NCI-H2171 (cell line): ENCODE data around the gene PPP5C.
"Not testable (repeated sequence)": the region's sequence is repeated elsewhere in the genome, so short reads cannot be mapped to it uniquely, and the experiment has no call there.

Experiments
- DNase-seq: peaks from one replicate; lab custom pipeline; 2025; lab: John Stamatoyannopoulos, UW

PPP5C gene

DNA sequence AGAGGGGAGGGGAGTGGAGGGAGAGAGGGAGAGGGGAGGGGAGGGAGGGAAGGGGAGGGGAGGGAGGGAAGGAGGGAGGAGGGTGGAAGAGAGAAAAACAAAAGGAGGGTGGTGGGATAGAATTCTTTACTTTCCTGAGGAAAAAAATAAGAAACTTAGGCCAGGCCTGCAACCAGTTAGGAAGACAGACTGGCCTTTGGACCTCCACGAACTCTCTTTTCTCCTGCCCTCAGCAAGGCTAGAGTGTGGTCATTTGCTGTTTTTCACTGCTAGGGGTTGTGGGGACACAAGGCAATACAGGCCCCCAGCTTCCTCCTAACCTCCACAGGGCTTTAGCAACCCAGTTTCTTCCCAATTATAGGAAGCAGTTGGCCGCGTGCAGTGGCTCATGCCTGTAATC lies 62.3 kb downstream of the PPP5C start:
- DNase-seq = no peak

DNA sequence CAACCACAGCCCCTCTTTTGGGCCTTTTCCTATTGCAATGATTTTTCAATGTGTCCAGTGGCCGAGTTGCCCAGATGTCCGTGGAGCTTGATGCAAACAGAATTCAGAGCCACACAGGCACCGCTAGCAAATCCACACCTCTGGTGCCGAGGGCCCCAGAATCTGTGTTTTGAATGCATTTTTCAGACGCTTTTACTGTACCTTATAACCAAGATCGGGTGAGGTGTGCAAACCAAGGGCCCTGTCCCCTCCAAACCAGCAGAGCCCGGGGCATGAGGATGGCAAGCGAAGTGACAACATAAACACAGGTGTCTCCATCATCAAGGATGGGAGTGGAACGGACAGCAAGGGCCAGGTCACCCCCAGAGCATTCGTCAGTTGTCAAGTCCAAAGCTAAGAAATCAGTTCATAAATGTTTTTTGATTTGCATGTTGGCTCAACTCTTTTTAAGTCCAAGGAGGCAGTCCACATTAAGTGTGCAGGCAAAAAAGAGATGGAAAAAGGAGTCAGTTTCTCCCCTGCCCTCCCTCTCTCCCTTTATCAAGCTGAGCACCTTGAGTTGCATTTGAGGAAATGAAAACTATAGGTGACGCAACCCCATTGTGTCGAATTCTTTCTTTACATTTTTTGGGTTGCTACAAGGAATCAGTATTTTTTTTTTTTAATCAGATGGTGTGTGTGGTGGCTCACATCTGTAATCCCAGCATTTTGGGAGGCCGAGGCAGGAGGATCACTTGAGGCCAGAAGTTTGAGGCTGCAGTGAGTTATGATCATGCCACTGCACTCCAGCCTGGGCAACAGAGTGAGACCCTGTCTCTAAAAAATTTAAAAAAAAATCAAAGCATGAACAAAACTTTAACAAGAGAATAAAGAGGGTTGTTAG lies 63.6 kb downstream of the PPP5C start:
- no peak for DNase-seq

DNA sequence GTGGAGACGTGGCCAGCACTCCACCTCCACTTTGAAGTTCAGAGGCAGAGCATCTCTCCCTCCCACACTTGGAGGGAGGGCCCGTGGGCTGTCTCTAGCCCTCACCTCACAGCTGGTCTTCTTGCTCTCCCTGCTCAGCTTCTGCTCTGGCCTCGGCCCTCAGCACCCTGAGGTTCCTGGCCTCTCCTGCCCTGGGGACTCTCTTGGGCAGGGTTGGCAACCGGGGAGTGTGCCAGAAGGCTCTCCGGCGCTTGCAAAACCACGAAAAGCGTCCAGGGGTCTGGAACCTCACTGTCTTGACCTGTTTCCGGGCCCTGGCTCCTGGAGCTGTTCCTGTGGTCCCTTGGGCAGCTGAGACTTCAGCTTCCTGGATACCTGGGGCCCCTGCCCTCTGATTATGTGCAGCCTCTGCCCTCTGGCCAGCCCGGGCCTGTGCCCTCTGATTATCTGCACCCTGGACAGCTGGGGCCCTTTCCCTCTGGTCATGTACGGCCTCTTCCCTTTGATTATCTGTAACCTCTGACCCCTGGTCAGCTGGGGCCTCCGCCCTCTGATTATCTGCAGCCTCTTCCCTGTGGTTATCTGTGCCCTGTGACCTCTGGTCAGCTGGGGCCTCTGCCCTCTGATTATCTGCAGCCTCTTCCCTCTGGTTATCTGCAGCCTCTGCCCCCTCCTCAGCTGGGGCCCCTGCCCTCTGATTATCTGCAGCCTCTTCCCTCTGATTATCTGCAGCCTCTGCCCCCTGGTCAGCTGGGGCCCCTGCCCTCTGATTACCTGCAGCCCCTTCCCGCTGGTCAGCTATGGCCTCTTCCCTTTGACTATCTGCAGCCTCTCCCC lies 64.4 kb downstream of the PPP5C start:
- no peak for DNase-seq

DNA sequence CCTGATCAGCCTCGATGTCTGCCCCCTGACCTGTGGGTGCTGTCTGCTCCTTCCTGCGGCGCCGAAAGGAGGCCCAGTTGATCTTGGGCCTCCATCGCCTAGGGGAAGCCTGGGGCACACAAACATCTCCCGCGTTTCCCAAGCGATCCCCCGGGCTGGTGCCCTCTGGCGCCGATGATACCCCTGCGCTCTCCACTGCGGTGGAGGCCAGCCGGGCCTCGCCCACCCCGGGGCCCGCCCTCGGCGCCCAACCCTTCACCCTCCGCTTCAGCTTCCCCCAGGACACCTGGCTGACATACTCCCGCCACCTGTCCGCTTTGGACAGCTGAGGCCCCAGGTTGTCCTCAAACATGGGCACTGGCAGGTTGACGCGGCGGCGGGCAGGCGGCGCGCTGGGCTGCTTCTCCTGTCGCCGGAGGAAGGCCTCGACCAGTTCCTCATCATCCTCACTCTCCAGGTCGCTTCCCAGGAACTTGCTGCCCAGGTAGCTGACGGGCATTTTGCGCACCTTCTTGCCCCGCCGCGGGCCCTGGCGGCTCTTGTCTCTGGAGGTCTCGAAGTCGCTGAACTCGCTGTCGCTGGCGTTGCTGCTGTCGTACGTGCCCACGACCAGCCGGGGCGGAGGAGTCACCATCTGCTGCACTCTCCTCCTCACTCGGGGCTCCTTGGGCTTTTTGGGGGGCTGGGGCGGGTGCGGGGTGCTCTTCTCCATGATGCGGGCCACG lies 65.2 kb downstream of the PPP5C start:
- DNase-seq = no peak

DNA sequence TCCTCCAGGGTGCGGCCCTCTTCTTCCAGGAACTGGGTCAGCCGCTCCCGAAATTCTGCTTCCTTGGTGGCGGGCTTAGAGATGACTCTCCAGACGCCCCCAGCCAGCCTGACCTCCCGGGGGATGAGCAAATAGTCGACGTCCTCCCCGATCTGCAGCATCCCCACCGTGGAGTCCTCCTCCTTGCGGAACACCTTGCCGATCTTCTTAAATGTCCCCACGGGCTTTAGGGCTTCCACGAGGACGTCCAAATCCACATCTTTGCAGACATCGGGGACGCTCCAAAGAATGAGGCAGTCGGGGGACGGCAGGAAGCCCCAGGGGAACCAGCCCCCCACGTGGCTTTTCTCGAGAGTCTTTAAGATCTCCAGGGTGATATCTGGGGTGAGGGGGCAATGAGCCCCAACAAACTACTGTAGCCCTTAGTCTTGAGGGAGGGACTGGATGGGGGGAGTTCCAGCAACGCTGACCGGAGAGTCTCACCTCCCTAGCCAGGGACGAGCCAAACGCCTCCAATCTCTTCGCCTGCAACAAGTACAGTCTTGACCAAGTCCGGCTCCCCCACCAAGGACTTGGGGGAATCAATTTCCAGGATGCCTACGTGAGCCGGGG lies 65.9 kb downstream of the PPP5C start:
- no peak for DNase-seq

DNA sequence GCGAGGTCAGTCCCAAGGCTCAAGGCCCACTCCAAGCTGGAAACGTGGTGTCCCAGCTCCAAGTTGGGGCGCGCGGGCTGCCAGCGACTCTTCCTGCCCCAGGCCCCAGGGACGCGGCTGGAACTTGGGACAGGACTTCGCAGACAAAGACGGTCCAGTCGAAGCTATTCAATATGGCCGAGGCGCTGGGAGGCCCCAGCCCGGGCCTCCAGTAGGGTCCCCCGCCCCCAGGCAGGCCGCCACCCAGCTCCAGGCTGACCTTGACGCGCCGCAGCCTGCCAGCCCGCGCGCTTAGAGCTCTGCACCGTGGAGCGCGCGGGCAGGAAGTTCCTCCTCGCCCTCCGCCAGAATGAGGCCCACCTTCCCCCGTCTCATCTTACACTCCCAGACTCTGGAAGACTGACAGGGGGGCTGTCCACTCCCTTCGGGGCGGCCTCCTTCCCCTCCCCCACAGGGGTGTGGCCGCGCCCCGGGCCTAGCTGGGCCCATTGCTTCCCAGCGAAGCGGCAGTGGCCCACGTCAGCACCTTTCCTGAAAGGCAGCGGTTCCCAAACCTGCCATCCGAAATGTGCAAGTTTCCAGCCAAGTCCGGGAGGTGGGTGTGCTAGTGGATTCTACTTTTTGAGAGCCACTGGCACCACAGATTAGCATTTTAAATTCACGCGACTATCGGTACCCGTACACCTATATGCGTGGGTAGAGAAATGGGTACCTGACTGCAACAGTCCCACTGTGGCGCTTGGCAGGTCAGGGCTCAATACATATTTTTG lies 66.6 kb downstream of the PPP5C start, which contains the start of gene CCDC8:
CCDC8 (minus strand) TSS at position 303 of the 770 bp plus-strand sequence. CDS start 754 bp downstream, outside the sequence.
- DNase-seq = peak; percentile 91

DNA sequence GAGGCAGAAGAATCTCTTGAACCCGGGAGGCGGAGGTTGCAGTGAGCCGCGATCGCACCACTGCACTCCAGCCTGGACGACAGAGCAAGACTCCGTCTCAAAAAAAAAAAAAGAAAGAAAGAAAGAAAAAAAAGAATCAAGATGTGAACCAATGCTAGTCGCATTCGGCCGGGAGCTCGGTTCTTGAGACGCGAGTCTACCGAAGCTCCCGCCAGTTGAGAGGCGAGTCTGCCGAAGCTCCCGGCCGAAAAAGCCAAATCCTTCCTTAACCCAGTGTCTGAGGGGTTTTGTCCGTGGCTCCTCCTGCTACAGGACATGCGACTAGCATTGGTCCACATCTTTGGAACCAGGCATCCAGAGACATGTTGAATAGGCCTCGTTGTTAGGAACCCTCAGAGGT lies 68.0 kb downstream of the PPP5C start:
- not testable (repeated sequence) for DNase-seq

DNA sequence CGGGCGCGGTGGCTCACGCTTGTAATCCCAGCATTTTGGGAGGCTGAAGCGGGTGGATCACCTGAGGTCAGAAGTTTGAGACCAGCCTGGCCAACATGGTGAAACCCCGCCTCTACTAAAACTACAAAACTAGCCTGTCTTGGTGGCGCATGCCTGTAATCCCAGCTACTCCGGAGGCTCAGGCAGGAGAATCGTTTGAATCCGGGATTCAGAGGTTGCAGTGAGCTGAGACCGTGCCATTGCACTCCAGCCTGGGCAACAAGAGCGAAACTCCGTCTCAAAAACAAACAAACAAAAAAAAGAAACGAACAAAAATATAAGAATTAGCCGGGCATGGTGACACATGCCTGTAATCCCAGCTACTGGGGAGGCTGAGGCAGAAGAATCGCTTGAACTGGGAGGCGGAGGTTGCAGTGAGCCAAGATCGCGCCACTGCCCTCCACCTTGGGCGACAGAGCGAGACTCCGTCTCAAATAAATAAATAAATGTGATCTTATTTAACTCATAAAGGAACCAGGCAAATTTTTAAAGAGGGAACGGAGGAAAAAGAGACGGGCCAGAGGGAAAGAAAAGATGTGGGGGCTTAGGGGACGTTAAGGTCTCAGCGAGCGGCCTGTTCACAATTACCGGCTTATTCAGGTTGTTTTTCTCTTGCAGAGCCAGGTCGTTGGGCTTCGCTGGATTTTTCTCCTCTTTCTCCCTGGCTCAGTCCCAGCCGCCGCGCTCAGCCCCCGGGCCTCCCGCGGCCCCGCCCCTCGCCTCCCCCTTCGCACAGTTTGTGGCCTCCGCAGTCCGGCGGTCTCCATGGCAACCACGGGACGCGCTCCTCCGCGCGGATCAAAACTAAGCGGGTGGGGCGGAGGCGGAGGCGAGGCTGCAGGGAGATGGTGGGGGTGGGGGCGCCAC lies 69.2 kb downstream of the PPP5C start:
- peak; percentile 71 for DNase-seq

DNA sequence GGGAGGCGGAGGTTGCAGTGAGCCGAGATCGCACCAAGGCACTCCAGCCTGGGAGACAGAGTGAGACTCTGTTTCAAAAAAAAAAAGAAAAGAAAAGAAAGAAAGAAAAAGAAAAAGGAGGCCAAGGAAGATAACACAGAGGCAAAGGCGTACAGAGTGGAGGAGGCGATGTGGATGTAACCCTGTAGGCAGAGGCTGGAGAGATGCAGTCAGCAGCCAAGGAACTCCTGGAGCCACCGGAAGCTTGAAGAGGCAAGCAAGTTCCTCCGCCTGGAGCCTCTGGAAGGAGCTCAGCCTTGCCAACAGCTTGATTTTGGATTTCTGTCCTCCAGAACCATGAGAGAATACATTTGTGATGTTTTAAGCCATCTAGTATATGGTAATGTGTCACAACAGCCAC lies 73.2 kb downstream of the PPP5C start:
- no peak for DNase-seq

DNA sequence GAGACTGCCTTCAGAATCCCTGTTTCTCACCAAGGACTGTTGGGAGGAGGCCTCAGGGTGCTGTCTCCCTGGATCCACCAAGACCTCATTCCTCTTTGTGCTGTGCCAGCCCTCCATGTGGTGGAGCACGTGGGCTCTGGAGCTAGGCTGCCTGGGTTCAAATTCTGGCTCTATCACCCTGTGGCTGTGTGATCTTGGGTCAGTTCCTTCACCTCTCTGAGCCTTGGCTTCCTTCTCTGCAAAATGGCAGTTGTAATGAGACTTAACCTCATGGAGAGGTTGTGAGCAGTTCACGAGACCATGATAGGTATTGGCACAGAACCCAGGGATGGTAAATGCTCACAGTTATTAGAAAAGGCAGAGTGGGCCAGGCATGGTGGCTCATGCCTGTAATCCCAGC lies 75.5 kb downstream of the PPP5C start:
- DNase-seq = no peak

DNA sequence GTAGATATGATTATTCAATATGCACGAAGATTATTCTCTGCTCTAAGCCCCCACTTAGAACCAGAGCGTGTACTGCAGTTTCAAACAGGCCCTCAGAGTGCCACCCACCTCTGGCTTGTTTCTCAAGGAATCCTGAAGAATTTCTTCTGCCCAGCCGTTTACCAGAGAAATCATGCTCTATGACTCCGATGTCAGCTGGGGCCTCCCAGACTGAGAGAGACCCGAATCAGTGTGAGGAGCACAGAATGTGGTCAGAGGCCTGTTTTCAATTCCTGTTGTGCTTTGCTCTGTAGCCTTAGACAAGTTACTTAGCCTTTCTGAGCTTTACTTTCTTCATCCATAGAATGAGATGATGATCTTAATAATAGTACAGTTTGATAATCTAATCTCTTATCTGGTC lies 76.3 kb downstream of the PPP5C start:
- DNase-seq = no peak

DNA sequence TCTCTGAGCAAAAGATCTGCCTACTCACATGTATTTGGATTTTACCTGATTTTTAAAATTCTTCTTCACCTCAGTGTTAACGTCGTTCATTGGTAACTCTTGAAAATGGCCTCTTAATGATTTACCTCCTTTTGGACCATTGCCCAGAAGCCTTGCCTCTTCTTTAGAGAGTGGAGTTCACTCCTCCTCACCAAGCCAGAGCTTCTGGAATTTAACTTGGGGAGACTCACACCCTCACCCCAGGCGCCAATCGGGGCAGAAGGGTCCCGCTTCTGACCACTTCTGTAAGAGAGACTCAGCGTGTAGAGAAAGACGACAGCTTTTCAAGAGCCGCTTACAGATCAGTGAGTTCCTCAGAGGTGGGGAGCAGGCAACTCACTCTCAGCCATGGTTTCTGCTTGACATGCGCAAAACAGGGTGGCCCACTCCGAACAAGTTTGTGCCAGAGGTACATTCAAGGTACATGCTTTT lies 79.2 kb downstream of the PPP5C start:
- DNase-seq = no peak

DNA sequence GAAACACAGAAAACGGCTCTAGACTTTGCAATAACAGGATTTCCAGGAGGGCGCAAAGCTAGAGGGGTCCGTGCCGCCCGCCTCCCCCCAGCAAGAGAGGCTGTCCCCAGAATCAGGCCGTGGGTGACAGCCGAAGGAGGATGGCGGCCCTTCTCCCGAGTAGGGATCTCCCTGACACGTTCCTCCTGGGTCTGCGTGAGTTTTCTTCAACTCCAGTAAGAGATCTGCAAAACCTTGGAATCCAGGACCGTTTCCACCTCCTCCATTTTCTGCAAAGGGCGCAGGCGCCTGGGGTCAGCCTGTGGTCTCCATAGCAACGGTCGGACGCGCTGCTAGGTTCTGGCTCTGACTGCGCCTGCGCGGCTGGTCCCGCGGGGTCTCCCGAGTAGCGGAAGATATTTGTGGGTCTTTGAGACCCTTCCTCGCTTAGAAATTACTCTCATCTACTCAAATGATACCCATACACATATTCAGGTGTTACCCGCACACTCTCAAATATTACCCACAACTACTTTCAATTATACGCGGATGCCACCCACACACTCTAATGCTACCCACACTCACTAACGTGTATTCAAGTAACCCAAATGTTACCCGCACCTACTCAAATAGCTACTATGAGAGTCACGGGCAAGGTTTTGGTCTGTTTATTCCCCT lies 79.7 kb downstream of the PPP5C start:
- DNase-seq = peak; percentile 90

DNA sequence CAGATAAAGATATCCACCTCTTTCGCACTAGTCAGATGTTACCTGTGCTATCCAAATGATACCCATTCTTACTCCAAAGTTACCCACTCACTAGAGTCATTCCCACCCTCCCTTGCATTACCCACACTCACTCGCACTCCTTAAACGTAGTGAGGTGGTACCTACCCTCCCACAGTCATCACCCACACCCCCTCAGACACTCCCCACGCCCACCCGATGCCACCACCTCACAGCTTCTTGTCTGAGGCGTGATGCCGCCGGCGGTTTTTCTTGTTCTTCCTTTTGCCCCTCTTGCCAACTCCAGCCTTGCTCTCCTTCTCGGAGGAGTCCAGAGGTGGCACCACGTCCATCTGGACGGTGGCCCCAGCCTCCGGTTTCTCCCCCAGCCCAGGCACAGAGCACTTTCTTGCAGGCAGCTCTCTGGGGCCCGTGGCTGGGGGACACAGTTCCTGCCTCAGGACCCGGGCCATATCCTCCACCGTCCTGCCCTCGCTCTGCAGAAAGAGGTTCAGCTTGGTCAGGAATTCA lies 80.7 kb downstream of the PPP5C start:
- DNase-seq = no peak

DNA sequence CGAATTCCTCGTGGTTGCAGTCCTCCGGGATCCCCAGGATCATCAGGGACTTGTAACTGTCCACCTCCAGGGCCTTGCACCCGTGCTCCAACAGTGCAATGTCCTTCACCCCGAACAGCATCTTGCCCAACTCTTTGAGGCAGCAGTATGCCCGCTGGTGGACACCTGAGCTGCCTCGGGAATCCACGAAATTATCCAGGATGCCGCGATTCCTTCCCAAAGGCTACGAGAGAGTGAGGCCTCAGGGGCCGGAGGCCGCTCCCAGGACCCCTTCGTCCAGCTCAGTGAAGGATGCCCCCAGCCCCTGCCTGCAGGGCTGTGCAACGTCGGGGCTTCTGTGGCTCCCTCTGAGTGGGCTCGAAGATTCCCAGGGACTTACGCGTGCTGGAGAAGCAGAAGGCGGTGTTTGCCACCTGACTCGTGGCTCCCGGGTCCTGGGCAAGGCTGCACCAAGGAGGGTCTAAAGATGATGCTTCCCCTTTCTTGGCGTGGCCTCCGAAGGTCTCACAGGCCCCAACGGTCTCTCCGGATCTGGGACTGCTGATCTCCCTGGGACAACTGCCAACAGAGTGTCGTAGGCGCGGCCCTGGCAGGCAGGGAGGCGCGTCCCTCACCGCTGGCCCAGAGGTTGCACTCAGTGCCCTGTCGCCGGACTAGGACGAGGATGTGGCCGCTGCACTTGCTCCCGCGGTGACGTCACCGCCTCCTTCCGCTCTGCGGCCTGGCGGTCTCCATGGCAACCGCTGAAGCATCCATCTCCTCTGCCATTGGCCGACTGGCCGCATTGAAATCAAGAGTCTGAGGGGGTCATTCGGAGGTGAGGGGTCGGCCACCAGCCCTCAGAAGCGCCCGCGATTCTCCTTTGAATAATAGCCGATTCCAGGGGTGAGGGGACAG lies 81.6 kb downstream of the PPP5C start, which contains the start of gene PNMA8C:
PNMA8C (minus strand) TSS at position 698 of the 897 bp plus-strand sequence; CDS start at position 121, 577 bp downstream.
- no peak for DNase-seq

DNA sequence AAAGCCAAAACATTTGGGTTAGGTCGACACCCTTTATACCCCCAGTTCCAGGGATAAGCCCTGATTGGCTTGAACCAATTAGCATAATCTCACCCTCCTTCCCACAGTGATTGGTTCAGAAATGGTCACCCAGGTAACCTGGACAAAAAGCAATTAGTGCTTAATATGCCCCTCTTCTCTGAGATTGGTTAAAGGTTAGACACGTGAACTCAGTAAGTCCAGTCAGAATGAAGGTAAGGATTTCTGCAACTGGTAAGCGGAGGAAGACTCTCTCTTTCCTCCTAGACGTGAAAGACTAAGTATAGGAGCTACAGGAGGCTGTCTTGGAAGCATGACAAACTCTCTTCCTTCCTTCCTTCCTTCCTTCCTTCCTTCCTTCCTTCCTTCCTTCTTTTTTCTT lies 83.1 kb downstream of the PPP5C start:
- no peak for DNase-seq

DNA sequence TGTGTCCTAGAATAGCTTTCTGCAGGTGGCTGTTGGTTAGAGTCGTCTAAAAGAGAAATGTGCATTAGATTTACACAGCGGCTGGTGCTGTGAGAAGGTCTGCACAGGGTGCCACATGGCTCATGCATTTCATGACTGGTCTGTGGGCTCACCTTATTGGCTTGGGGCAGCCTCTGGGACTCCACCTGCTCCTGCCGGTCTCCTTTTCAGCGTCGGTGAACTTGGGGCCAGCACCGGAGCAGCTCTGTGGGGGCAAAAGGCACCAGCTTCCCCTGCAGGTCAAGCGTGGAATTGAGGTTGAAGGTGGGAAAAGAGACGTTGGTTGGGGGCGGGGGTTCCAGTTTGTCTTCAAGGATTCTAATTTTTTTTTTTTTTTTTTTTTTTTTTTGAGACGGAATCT lies 84.9 kb downstream of the PPP5C start:
- no peak for DNase-seq

DNA sequence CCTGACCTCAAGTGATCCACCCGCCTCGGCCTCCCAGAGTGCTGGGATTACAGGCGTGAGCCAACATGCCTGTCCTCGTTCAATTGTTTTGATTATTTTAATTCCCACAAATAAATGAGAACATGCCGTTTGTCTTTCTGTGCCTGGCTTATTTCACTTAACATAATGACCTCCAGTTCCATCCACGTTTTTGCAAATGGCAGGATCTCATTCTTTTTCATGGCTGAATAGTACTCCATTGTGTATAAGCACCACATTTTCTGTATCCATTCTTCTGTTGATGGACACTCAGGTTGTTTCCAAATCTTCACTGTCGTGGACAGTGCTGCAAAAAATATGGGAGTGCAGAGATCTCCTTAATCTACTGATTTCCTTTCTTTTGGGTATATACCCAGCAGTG lies 86.6 kb downstream of the PPP5C start:
- not testable (repeated sequence) for DNase-seq
